Hematopoietic multipotent progenitor cell treated with erythropoietin and hydrocortisone succinate and interleukin-3 and kit ligand, for 6 days (in vitro differentiated cells): ENCODE measurements around the gene CCDC167.

Experiments used
- DNase-seq: peaks from one replicate; pipeline ENCODE4 v3.0.0-alpha.2; 2015

CCDC167 gene

DNA sequence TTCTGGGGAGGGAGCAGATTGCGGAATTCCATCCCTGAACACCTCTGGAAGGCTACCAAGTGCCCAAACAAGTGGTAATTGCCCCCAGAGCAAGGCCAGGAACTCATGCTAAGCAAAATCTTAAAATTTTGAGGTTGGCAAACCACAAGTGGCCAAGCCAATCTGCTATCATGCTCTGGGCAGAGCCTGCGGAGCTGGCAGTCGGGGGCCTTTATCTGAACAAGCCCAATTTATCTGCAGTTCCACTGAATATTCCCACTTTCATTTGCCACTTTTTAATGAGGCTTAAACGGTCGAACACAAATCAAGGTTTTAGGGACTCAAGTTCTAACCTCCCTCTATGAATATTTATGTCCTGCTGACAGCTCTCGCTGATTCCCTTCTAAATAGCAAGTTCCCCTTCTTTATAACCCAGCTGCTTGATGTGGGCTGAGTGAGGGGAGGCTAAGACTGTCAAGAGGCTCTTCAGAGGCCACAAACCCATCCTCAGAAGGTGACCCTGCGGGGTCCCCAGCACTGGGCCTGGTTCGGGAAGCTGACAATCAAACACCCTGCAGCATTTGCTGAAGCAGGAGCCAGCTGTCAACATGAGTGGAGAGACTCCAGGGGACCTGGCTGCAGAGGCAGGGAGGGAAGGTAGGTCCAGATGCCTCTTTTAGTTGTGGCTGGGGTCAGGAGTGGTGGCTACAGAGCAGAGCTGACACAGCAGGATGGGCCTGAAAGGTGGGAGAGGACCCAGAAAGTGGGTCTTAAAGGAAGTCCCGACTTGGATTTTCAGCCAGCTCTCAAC is 11.9 kb downstream of the CCDC167 start:
- DNase-seq, result peak; percentile 62

- DNase-seq, result no peak
Measured at GRCh38 chr6:37486121-37486839, 13.4 kb downstream of the CCDC167 start.

DNA sequence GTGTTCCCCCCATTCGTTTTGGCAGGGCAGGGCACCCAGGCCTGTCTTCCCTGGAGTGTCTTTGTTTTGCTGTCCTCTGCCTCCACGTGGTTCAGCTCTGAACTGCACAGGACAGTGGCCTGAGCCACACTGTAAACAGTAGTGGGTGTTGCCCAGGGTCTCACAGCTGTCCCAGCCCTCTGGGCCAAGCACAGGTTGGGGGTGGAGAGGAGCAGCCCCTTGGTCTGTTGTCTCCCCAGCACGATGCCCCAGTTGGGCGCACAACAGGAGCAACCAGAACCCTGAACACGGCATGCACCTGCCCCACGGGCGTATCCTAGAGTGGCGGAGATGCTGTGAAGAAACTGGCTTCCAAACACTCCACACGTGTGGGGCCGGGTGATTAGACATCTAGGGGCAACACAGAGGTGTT is 14.4 kb downstream of the CCDC167 start:
- DNase-seq, result no peak

DNA sequence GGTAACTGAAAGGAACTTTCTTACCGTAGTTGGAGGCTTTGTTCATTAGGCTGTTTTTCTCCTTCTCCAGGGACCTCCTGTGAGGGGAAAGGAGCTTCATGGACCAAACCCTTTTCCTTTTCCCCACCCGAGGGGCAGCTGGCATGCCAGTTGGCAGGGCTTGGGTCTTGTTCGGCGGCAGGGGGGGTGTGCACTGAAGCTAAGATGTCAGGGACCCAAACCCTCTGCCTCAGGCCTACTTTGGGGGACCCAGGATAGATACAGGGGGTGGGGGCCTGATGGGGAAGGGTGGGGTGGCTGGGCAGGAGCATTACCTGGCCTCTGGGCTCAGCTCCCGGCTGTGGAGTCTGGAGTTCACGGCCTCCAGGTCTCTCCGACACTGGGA is 14.9 kb downstream of the CCDC167 start:
- no peak for DNase-seq

GRCh38 chr6:37483917-37484785 is 15.5 kb downstream of the CCDC167 start:
- DNase-seq, result peak; percentile 76

DNA sequence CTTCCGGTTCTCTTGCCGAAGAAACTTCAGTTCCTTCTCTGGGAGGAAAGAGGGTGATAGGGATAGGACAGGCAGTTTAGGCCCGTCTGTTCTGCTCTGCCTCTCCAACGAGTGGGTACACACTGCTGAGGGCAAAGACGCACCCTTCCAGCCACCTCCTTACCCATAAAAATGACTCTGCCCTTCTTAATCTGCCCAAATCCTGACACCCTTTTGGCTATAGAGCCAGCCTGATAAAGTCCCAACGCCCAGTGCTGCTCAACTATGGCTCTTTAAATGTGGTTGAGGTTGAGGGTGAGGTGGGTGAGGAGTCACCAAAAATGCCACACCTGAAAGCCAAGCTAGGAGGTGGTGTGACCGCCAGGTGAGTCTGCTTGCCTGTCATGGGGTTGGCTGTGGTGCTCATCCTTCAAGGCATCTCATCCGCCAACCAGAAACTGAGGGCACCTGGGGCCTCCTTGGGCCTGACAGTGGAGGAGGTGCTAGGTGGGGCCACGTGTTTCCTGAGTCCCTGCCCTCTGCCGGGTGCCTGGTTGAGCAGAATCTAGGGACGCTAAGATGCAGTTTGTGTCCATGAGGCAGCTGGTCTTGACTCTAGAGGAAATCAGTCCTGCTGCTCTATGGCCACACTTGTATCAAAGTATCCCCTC is 16.3 kb downstream of the CCDC167 start:
- DNase-seq, result no peak

GRCh38 chr6:37482606-37483251 is 17.0 kb downstream of the CCDC167 start:
- no peak for DNase-seq

DNA sequence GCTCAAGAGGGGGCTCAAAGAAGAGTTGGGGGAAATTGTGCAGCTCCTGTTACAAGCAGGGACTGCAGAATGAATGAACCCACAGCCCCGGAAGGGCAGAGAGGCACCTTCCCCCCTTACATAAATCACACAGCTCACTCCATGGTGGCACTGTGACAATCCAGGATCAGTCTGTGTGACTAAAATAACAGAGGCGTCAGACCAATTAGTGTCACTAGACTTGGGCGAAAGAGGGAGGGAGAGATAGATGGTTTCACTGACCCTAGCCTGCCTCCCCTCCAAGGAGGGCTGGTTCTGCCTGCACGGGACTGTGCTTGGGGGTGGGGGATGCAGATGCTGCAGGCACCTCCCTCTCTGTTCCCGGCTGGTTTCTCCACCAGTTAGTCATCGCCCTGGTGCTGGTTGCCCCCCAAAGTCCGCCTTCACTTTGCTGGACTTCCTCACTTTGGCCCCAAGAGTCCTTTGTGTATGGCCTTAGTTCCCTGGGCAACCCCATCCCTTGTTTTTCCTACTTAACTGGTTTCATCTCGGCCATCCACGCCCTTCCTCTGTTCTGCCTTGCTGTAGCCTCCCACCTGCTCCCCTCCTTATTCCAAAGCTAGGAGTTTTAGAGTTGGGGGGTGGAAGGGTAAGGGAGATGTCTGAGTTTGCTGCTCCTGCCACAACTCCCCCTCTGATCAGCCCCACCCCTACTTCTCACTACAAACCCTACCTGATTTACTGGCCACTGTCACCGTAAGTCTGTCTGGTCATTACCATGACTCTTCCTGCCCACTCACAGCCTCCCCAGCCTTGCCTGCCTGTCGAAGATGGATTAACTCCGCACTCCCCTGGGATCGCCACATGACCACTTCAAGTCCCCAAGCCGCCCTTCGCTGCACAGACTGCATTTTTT is 17.7 kb downstream of the CCDC167 start:
- no peak for DNase-seq

GRCh38 chr6:37480951-37481534 is 18.6 kb downstream of the CCDC167 start:
- DNase-seq, result no peak

GRCh38 chr6:37480118-37480736 is 19.5 kb downstream of the CCDC167 start:
- no peak for DNase-seq

DNA sequence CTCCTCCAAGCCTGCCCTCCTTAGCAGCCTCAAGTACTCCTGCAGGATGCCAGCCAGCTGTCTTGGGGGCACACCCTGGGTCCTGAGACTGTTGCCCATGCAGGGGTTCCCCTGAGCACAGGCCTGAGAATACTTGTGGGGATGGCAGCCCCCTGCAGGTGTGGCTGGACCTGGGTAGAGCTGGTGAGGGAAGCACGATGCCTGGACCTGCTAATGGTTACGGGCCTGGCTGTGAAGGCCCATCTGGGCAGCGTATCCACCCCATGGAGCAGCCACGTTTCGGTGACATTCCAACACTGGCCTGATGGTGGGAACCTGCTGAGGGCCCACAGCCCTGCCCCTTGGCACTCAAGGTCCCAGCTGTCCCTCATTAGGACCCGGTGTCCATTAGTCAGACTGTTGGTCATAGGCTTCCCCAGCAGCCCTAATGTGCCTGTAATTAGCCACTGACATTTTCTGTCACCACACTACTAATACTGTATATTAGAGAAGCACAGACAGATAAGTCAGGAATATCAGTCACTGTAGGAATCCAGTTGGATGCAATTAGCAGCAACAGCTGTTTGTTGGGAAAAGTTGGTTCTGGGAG is 20.3 kb downstream of the CCDC167 start:
- no peak for DNase-seq

DNA sequence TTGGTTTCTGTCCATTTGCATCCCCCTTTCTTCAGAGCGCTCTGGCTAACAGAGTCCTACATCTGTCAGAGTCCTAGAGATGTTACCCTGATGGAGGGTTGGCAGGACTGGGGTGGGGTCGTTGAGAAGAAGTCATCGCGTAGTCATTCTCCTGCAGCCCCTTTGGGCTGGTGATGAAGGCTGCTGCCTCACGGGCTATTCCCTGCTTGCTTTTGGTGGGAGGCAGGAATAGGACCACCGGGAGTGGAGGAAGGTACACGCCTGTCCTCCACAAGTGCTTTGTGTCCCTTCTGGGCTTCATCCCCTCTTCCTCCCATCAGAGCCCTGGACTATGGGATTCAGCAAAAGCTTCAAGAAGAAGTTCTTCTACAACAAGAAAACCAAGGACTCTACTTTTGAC is 20.9 kb downstream of the CCDC167 start:
- no peak for DNase-seq

DNA sequence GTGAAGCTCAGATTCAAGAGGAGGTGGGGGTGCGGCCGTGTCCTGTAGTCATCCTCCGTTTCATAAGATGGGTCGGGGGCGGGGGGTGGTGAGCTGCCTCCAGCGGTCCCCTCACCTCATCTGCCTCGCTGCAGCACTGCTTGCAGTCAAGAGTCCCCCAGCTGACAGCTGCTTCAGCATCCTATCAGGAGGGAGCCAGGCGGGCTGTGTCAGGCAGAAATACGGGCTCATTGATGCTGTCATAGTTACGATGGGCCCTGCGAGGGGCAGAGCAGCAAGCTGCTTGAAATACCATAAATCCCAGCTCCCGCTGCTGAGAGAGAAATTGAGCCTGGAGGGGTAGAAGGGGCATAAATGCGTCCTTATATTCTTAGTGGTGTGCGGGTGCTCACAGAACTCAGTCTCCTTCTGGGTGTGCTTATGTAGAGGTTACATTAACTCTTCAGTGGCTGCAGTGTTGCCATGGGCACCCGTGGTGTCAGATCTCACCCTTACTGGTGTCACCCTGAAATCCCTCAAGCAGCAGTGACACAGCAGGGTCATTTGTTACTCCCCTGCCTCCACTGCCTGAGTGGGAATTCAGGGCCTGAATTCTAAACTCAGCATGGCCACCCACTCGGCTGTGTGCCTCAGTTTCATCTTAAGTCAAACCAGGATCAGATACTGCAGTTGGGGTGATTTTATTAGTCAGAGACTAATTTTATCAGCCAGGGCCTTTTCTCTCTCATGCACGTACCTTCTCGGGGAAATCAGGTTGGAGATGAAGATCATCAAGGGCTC is 21.8 kb downstream of the CCDC167 start:
- DNase-seq, result no peak

DNA sequence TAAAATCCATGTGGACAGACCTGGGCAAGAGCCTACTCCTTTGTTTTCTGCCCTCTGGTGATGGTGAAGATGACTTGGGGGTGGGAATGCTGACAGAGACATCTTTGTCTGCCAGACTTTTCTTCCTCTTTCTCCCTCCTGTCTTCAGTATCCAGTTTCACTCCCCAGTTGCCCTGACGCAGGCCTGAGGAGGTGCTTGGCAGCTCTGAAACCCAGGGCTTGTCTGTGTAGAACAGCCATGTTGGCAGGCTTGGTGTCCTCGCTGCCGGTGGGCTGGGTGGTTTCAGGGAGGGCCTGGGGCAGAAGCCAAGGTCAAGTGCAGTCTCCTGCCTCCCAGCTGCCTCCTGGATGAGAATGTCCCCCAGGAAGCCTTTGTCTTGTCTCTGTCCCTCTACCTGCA is 22.5 kb downstream of the CCDC167 start:
- DNase-seq, result no peak

DNA sequence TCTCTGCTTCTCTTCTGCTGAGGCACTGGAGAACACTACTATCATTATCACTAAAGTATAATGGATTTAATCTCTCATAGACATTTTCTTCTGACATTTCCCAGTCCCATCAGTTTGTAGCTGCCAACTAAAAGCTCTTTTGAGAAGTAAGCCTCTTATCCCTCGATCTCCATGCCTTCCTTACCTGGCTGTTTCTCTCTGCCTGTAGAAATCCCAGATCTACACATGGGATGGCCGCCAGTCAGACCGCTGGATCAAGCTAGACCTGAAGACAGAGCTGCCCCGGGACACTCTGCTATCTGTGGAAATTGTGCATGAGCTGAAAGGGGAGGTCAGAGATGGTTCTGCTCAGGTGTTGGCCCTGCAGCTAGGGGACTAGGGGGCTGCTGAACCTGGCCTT is 25.4 kb downstream of the CCDC167 start:
- DNase-seq, result no peak

- DNase-seq, result no peak
Measured at GRCh38 chr6:37473364-37474095, 26.2 kb downstream of the CCDC167 start.

DNA sequence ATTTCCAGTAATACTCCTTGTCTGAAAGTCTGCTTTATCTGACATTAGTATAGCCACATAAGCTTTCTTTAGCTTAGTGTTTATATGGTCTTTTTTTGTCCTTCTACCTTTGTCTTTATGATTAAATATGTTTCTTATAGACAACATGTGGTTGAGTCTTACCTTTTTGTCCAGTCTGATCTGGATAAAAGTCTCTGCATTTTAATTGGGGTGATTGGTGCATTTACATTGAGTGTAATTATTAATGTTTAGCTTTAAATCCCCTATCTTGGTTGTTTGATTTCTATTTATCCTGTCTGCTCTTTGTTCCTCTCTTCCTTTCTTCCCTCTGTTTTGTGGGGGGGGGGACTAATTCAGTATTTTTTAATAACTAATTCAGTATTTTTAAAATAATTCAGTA is 32.0 kb downstream of the CCDC167 start:
- DNase-seq, result no peak

DNA sequence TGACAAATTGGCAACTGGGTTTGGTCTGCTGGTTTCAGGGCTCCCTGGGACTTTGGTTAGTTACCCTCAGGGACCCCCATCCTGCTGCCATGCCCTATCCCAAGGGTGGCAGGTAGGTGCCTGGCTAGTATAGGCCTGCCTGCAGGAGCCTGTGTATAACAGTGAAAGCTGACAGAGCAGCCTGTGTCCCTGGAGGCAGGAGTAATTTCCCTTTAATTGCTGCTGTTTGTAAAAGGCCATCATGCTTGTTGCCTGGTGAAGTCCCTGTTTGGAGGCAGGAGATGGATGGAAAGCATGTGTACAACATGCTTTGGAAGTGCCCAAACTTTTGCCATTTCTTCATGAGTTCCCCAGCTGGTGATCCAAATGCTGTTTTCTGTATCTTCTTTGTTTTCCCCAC is 36.6 kb downstream of the CCDC167 start:
- no peak for DNase-seq

DNA sequence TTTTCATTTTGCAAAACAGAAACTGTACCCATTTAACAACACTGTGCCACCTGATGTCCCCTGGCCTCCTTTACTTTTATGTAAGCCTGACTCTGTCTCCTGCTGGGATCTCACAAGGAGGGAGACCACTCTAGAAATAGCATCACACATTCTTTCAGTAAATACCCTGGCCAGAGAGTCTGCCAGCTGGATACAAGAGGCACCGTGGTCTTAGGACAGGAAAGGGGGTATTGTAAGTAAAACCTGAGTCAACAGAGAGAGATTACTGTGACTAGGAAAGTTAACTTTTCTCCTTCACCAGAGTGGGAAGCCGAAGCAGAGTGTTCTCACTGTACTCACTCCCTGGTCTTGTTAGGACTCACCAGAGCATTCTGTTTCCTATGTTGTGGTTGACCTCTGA is 38.9 kb downstream of the CCDC167 start:
- DNase-seq, result no peak
